Cerebellar cortex (tissue), 1 donor: ENCODE results near the gene RAB3B.
"Not testable (repeated sequence)": the region's sequence is repeated elsewhere in the genome, so short reads cannot be mapped to it uniquely, and the experiment has no call there.

Experiments used
- DNase-seq: peaks from one replicate; pipeline ENCODE4 v3.0.0-alpha.2; 2015; ENCODE audit warnings: low spot score

RAB3B gene

DNA sequence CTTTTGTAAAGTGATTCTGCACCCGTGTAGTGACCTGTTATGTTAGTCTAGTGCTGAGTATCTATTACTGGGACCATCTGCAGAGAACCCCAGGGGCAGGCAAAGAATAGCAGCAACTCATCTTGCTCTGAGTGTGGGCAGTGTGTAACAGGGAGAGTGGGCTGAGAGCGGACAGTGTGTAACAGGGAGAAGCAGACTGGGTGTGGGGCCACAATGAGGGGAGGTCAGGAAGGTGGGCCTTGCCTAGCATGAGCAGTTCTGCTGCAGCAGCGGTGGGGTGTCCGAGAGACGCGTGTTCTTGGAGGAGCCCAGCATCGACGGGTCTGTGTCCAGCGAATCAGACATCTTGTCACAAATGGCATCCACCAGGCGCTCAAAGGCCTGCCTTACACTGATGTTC is 70.8 kb downstream of the RAB3B start:
- no peak for DNase-seq

DNA sequence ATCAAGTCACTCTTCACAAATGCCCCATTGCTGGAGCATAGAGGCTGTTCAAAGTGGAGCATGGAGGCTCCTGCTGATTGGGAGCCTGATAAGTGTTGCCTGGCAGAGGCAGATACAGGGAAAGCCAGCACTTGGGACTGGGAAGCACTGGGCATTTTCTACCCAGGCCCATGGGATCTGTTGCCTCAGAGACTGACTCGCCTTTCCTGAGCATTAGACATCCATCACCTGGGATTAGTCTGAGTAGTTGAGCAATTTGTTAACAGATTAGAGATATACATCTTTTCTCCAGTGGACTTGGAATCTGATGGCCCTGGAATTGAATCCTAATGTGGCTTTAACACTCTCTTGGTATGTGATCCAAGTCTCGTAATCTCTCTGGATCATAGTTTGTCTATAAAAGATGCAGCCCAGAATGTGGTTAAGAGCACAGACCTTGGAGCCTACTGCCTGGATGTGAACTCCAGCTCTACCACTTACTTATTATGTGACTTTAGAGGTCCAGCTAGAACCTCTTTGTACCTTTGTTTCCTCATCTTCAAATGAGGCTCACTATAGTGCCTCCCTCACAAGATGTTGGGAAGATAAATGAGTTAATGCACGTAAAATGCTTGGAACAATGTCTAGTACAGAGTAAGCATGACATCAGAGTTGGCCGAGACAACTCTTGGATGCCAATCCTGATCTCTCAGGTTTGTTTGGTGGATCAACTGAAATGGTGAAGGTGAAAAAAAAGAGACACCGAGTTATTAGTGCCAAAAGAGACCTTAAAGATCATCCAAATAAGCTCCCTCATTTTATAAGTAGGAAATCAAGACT is 73.7 kb downstream of the RAB3B start:
- no peak for DNase-seq

DNA sequence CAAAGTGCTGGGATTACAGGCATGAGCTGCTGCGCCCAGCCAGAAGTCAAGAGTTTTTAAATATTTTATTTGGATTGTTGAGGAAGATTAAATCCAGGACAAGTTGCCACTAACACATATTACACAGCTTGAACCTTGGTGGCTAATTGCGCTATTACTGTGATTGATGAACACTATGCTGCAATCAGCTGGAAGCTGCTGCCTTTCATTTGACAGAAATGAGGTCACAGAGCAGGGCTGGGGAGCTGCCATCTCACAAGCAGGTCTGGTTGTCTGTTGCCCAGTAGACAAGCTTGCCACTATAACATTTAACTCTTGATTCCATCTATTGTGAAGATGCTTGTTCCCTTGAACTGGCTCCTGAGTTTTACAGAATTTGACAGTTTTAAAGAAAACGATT is 74.5 kb downstream of the RAB3B start:
- peak; percentile 7 for DNase-seq

DNA sequence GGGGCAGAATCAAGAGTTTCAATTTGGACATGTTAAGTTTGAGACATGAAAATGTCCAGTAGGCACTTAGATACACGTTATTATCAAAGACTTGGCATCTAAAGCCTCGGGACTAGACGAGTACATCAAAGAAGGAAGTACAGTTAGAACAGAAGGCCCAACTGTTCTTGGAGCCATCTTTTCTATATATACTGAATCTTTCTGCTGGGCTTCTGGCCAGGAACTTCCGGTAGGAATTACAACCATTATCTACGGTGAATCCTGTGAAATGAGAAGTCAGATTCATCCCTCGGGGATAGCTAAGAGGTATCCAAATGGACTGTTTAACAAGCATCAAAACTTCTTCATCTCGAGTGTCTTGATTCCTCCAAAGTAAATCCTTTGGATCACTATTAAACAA is 77.6 kb downstream of the RAB3B start:
- no peak for DNase-seq

DNA sequence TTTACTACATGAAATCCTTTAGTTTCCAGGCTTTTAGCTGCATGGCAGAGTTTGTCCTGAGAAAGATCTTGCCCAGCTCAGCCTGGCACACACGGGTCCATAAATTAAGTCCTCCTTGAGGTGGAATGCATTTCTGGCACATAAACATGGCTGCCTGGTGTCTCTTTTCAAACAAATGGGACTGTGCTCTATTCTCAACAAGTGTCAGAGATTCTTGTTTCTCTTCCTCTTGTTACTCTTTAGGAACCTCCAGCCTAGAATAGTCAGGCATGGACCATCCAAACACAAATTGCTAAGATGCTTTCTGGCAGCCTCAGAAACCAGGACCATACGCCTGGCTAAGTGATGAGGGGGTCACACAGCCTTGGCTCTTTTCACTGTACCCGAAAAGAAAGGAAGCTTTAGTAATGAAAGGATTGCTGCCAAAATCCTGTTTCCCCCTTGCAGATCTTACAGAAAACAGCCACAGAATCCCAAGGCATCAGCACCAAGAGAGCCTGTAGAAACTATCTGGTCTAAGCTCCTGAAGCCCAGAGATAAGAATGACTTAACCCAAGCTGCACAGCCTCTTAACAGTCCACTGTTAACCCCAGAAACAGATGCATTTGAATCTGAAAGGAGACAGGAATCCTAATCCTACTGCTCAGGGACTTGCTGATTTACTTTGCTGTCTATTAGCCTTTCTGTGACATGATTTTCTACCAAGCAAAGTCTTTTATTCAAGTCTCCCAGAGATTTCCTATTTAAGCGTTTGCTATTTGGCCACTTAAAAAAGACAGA is 80.1 kb downstream of the RAB3B start:
- DNase-seq = no peak

DNA sequence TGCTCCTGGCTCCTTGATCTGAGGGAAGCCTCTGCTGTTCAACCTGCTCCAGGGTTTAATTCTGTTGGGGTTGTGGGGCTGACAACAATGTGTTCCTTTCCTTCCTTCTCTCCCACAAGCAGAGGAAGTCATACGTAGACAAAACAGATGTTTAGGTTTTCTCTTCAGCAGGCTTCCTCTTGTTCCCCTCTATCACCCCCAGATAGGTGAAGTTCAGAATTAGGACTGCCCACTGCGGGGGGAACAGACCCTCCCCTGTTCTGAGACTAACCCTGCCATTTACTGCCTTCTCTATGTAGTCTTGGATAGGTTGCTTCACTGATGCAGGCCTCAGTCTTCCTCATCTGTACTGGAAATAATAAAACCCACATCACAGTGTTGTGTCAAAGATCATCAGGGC is 82.0 kb downstream of the RAB3B start:
- DNase-seq = no peak

DNA sequence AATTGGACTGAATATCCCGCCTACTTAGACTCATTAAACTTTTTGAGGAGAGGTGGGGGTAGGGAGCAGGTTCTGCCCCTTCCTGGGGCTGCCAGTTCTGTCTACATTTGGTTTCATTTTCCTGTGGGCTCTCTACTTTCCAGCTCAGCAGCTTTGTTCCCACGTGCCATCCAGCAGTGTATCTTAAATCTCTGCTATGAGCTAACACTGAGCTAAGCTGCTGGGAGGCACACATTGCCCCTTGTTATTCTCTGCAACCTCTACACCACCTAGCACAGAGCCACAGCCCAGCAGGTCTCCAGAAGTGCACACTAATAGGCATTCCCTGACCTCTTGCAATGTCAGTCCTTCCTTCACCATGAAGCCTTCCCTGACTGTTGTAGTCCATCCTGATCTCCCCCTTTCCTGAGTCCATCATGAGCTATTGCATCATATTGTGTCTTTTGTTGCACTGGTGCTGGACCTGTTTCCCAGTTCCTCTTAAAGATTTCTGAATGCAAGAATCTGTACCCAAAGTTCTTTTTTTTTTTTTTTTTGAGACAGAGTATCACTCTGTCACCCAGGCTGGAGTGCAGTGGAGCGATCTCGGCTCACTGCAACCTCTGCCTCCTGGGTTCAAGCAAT is 83.3 kb downstream of the RAB3B start:
- DNase-seq = no peak

DNA sequence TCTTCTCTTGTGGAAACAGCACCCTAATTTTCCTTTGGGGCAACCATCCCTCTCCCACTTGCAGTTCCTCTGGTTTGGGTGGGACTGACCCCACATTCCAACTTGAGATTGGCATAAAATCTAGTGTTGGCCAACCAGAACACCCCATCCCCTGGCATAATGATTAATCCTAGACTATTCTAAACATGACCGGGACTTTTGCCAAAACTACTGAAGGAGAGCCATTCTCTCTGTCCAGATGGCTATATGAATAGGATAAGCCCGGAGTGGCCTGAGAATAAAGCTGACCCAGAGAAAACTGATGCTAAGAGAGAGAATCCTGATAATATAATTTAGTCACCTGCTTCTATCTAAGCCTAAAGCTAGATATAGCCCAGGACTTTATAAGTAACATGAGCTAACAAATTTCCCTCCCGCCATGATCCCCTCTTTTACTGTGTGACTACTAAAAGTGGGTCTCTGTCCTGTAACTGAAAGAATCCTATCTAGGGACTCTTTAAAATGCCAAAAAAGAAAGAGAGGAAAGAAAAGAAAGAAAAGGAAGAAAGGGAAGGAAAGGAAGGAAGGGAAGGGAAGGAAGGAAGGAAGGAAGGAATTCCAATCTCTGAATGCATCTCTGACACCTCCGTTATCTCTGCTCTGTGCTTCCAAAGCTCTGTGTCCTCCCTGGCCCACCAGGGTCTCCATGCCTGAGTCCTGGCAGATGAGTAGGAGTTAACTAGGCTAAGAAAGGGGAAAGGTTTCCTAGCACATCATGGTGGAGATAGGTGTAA is 84.0 kb downstream of the RAB3B start:
- no peak for DNase-seq

DNA sequence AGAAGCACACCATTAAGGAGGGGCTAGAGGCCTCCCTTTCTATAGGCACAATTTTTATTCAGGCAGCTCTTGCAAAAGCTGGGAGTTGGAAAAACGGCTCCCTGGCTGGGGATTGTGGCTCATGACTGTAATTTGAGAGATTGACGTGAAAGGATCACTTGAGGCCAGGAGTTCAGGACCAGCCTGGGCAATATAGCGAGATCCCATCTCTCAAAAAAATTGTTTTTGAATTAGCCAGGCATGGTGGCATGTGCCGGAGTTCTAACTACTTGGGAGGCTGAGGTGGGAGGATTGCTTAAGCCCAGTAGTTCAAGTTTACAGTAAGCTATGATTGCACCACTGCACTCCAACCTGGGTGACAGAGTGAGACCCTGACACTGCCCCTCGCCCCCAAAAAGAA is 88.0 kb downstream of the RAB3B start:
- DNase-seq = no peak

DNA sequence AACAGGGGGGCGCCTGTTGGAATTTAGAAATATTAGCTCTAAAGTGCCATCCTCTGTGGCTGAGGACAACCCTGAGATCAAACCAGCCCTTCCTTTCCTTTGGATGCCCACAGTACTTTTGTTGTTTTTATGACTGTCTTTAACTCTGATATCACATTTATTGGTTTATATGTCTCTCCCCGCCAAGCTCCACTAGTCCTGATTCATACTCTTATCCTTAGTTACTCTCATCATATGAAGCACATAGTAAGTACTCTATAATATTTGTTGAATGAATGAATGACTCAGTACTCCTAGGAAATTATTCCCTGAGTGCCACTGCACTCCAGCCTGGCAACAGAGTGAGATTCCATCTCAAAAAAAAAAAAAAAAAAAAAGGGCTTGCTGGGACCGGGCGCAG is 89.3 kb downstream of the RAB3B start:
- no peak for DNase-seq

DNA sequence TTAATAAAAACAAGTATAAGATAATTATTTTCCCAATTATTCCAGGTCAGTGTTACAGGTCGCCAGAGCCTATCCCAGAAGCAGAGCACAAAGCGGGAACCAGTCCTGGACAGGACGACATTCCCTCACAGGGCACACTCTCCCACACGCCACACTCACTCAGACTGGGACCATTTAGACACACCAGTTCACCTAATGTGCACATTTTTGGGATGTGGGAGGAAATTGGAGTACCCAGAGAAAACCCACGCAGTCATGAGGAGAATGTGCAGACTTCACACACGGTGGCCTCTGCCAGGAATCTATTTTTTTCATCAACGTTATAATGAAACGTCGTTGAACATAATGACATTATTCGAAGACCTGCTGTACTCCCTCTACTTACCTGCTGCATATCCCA is 91.5 kb downstream of the RAB3B start:
- DNase-seq = no peak

DNA sequence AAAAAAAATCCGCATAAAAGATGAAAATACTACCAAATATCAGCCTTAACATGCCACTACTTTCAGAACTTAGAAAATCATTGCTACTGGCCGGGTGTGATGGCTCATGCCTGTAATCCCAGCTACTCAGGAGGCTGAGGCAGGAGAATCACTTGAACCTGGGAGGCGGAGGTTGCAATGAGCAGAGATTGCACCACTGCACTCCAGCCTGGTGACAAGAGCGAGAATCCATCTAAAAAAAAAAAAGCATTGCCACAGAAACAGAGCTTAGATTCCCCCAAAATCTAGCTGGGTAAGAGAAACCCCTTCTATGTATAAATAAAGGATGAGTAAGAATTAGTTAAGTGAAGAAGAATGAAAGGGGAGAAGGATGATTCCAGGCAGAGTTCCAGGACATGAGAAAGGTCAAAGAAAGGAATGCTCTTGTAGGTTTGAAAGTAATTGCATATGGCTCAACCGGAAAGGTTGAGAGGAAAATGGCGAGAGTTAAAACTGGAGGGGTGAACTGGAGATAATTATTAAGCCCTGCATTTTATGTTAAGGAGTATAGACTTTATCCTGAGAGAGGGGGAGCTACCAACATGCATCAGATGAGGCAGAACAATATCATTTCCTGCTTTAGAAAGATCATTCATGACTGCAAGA is 92.3 kb downstream of the RAB3B start:
- no peak for DNase-seq

DNA sequence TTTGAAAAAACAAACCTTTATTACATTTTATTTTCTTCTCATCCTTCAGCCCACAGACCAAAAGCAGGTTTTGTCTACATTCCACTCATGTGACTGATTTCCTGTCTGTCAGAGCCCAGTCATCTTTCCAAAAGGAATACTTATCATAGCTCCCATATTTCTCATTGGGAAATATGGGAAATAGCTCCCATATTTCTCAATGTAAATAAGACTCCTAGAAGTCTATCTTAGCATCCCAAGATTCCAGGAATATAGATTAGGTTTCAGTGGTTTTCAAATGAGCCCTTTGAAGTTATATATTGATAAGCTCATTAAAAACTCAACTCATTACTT is 92.8 kb downstream of the RAB3B start:
- no peak for DNase-seq

DNA sequence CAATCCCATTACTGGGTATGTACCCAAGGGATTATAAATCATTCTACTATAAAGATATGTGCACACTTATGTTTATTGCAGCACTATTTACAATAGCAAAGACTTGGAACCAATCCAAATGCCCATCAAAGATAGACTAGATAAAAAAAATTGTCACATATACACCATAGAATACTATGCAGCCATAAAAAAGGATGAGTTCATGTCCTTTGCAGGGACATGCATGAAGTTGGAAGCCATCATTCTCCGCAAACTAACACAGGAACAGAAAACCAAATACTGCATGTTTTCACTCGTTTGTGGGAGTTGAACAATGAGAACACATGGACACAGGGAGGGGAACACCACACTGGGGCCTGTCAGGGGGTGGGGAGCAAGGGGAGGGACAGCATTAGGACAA is 95.8 kb downstream of the RAB3B start:
- DNase-seq = not testable (repeated sequence)

DNA sequence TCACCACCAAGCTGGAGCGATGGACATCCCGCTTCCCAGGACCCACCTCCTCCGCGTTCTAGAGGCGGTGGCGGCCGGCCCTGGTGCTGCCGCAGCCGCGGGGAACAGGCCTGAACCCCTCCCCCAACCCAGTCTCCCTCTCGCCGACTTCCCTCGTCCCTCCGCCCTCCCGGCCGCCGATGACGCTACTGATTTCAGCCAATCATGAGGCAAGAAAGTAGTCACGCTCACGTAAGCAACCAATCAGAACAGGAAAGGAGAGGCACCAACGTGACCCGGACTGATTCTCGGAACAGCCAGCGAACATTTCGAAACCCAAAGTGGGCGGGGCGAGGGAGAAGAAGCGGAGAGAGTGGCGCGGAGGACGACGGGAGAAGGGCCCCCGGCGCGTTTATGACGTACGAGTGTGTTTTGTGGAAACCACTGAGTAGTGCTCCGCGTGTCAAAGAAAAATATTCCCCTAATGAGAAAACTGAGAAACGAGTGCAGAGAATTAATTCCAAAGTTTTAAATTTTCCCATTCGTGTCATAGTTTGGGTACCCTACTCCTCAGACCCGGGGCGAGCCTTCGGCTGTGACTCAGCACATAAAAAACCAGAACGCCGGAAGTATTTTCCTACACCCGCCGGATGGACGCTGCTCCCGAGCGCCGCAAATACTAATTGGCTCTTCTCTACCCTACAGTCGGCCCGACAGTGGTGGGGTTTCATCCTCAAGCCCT is 111.7 kb downstream of the RAB3B start, which contains the start of gene NRDC:
NRDC (minus strand) TSS at position 112 of the 721 bp plus-strand sequence. CDS start 112 bp downstream, outside the sequence.
- DNase-seq = peak; percentile 100

DNA sequence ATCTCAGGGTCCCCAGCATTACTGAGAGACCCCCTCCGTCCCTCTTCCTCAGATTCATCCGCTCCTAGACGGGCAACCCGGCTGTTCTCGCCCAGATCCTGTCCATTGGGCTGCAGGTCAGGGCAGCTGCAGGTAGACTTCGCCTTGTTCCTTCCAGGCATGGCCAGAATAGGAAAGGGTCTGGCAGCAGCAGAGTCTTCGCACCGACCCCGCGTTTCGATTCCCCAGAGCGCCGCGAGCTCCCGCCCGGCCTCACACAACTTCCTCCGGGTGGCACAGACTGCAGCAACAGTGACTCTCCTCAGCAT is 112.2 kb downstream of the RAB3B start:
- DNase-seq = no peak

DNA sequence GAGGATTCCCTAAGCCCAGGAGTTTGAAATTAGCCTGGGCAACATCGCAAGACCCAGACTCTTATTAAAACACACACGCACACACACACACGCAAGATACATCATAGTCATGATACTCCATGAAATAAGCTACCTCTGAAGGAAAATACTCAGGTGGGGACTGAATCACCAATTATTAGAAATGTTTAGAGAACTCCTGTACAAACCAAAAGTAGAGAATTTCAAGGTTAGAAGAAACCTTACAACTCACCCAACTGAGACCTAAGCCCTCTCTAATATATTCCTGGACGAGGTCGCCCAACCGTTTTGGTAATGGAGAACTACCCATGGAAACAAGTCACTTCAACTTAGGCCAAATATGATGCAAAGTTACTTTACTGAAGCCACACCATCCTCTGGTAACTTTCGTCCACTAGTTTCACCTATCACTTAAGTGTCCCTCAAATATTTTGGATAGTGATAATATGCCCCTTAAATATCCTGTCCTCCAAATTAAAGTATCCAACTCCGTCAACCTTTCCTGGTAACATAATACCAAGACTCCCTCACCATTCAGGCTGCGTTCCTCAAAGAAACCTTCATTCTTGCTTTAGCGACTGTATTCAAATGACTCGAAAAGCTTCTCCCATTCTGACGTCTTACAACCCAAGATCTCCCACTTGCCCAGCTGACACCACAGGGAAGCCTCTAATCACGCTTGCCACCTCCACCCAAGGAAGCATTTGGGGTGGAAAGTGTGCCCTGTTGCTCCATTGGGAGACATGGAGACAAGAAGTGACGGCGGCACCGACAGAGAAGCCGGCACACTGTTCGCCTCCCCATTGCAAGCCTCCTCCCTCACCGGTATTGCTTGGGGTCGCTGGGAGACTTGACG is 112.8 kb downstream of the RAB3B start:
- peak; percentile 40 for DNase-seq

DNA sequence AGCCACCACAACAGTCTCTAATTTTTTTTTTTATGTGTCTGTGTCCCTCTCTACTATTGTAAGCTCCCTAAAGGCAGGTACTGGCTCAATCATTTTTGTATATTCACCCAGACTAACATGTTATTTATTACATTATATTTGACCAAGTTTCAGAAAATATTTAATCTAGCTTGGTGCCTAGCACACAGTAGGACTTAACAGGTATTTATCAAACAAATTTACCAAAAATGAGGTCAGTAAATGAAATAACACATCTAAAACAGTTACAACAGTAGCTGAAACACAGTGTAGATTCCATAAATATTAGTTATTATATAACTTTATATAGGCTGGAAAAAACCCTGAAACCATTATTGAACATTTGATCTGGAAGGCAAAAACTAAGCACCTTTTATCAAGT is 114.7 kb downstream of the RAB3B start:
- DNase-seq = no peak

DNA sequence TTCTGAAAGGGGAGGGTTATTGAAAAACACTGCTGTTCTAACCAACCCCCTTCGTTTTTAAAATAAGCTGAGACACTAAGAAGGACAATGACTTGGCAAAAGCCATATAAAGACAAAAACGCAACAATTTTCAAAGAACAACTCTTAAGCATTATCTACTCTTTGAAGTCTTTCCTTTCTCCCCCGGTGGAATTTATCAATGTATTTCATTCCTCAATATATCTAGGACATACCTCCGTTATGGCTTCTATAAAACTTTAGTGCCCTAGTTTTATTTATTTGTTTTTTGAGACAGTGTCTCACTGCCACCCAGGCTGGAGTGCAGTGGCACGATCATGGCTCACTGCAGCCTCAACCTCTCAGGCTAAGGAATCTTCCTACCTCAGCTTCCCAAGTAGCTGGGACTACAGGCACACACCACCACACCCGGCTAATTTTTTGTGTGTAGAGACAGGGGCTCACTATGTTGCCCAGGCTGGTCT is 115.2 kb downstream of the RAB3B start:
- no peak for DNase-seq

DNA sequence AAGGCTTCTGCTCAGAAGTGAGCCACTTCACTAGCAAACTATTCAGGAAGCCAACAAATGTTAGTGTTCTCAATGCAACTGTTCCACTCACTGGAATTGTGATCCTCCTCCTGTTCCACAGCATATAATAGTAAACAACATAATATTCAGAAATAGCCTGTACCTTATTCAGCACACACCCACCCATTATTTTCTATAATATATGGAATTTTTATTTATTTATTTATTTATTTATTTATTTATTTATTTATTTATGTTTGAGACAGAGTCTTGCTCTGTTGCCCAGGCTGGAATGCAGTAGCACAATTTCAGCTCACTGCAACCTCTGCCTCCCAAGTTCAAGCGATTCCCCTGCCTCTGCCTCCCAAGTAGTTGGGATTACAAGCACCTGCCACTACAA is 117.2 kb downstream of the RAB3B start:
- DNase-seq = not testable (repeated sequence)
